IMR-90 (cell line): ENCODE data around the gene GFRA4.

Source experiments
- BHLHE40 ChIP-seq: fragments of 150-350 bp; IDR thresholded peaks from 2 replicates; pipeline ENCODE4 v1.6.1; 2016; ENCODE audit warnings: mild to moderate bottlenecking, low read depth, low read length
- CEBPB ChIP-seq: IDR thresholded peaks from 2 replicates; pipeline ENCODE4 v1.6.1; 2012; ENCODE audit warnings: low read depth, low read length, improper control_type of control experiment
- MAFK ChIP-seq: IDR thresholded peaks from 2 replicates; pipeline ENCODE4 v1.6.1; 2012; ENCODE audit warnings: low read depth, low read length, improper control_type of control experiment
- MAZ ChIP-seq: IDR thresholded peaks from 2 replicates; pipeline ENCODE4 v1.6.1; 2012; ENCODE audit warnings: low read depth, mild to moderate bottlenecking, low read length, improper control_type of control experiment, moderate library complexity, borderline replicate concordance
- MXI1 ChIP-seq: IDR thresholded peaks from 2 replicates; pipeline ENCODE4 v1.6.1; 2012; ENCODE audit warnings: low read depth, mild to moderate bottlenecking, low read length, moderate library complexity, borderline replicate concordance
- NFE2L2 ChIP-seq: fragments of 150-350 bp; IDR thresholded peaks from 2 replicates; pipeline ENCODE4 v1.6.1; 2016; ENCODE audit warnings: low read depth, mild to moderate bottlenecking, low read length
- POLR2A ChIP-seq: IDR thresholded peaks from 2 replicates; pipeline ENCODE4 v1.6.1; 2012; ENCODE audit warnings: mild to moderate bottlenecking, low read depth, low read length
- RCOR1 ChIP-seq: IDR thresholded peaks from 2 replicates; pipeline ENCODE4 v1.6.1; 2012; ENCODE audit warnings: mild to moderate bottlenecking, low read length, improper control_type of control experiment; ENCODE audit not compliant: insufficient replicate concordance
- SMC3 ChIP-seq: fragments of 150-350 bp; IDR thresholded peaks from 2 replicates; pipeline ENCODE4 v1.6.1; 2016; ENCODE audit warnings: low read depth, mild to moderate bottlenecking, antibody characterized with exemption, low read length, moderate library complexity
- TF ChIP-seq, protein P1 (sequence below): conservative IDR thresholded peaks from 2 replicates; pipeline ENCODE4 v1.5.1; 2012; ENCODE audit warnings: mild to moderate bottlenecking, low read depth, low read length, improper control_type of control experiment
- TF ChIP-seq, protein P2 (sequence below): fragments of 150-350 bp; IDR thresholded peaks from 2 replicates; pipeline ENCODE4 v1.6.1; 2017; ENCODE audit warnings: mild to moderate bottlenecking, antibody characterized with exemption, low read length, low read depth

DNA sequence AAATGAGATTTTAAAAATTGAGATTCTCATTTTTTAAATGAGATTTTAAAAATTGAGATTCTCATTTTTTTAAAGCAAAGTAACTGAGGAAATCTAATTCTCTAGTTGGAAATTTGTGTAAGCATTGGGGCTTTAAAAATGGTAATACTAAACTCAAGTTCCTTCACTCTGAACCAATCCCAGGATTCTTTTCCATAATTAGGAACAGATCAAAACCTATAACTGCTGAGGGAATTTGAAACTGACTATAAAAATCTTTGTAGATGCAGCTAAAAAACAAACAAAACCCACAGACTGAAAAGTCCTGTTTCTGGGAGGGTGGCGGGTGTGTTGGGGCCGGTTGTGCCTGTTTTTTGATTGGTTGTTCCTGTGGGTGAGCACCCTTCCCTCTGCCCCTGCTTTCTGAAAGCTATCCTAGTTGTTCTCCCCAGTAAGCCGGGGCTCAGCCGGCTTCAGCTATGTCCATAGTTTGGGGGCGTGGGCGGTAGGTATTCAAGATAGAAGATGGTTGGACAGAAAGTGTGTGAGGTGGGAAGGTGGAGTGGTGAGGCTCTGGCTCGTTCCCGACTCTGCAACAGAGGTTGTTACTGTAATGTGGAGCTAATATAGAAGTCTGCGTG lies 49.3 kb downstream of the GFRA4 start:
- TF ChIP-seq, protein P1, sequence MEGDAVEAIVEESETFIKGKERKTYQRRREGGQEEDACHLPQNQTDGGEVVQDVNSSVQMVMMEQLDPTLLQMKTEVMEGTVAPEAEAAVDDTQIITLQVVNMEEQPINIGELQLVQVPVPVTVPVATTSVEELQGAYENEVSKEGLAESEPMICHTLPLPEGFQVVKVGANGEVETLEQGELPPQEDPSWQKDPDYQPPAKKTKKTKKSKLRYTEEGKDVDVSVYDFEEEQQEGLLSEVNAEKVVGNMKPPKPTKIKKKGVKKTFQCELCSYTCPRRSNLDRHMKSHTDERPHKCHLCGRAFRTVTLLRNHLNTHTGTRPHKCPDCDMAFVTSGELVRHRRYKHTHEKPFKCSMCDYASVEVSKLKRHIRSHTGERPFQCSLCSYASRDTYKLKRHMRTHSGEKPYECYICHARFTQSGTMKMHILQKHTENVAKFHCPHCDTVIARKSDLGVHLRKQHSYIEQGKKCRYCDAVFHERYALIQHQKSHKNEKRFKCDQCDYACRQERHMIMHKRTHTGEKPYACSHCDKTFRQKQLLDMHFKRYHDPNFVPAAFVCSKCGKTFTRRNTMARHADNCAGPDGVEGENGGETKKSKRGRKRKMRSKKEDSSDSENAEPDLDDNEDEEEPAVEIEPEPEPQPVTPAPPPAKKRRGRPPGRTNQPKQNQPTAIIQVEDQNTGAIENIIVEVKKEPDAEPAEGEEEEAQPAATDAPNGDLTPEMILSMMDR: no peak
- no peak for TF ChIP-seq POLR2A
- no peak for TF ChIP-seq CEBPB
- TF ChIP-seq MAFK: no peak
- no peak for TF ChIP-seq NFE2L2
- TF ChIP-seq MXI1: no peak
- no peak for TF ChIP-seq MAZ
- TF ChIP-seq, protein P2, sequence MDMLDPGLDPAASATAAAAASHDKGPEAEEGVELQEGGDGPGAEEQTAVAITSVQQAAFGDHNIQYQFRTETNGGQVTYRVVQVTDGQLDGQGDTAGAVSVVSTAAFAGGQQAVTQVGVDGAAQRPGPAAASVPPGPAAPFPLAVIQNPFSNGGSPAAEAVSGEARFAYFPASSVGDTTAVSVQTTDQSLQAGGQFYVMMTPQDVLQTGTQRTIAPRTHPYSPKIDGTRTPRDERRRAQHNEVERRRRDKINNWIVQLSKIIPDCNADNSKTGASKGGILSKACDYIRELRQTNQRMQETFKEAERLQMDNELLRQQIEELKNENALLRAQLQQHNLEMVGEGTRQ: no peak
- TF ChIP-seq RCOR1: no peak
- no peak for TF ChIP-seq BHLHE40
- no peak for TF ChIP-seq SMC3
